ENCODE results near the gene RCSD1.

RCSD1 gene

DNA sequence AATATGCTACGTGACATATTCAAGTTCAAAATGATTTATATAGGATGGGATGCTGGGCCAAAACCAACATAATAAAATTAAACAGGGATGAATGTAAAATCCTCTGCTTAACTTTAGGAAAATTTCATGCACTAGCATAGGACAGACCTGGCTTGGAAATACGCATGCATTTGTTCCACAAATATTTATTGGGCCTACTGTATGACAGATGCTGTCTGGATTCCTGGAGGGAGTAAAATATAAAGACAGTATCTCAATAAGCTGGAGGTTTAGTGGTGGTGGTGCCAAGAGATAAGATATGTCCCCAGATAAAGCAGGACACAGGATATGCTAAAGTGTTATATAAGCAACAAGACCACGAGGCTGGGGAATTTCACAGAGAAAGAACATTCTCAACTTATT lies 15.1 kb downstream of the RCSD1 start:
- Histone ChIP-seq H3K9me3 (ENCODE audit: control insufficient read depth, low read length) (no peaks in the 10 kb centered on the region), H3K4me1 (ENCODE audit: control insufficient read depth, insufficient read depth, low read length) (peaks cover 5% of the 10 kb centered on the region), H3K27me3 (replicated peaks; ENCODE audit: control insufficient read depth, insufficient read depth, low read length) (peaks cover 8% of the 10 kb centered on the region), H3K4me3 (ENCODE audit: low read length) (no peak overlapping the region), H3K9ac (ENCODE audit: low read length) (no peak overlapping the region), H3K36me3 (ENCODE audit: control insufficient read depth, insufficient read depth, low read length, severe bottlenecking) (no peaks in the 10 kb centered on the region)
- DNase-seq (ENCODE audit: low read depth), result no peak

DNA sequence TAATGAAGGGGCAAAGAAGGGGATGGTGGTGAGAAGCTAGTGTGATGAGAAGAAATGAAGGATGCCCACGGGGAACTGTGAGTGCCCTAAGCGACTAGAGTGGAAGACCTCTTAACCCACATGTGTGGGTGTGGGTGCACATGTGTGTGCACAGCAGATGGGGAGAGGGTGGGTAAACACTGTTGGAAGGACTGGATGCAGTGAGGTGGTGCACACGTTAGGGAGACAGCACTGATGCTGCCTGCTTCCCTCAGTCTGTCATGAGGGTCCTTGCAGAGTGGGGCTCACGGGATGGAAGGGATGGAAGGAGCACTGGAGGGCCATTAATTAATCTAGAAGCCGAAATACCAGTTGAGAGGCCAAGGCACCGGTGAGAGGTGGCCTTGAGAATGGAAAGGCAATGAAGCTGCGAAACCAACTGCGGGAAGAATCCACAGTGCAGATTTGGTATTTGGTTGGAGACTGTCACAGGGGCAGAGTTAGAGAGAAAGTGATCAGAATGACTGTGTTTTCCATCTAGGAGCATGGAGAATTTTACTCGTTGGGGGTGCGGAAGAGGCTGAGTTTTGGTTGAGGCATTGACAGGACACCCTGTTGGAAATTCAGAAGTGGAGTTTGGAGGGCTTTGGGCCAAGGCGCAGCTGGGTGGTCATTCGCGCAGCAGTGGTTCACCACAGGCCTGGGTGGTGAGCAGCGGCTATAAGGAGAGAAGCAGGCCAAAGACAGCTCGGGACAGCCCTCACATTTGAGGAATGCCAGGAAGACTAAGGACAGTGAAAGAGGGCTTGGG lies 15.8 kb downstream of the RCSD1 start:
- H3K9me3 ChIP-seq (ENCODE audit: control insufficient read depth, low read length), result no peaks in the 10 kb centered on the region
- H3K27me3 ChIP-seq (replicated peaks; ENCODE audit: control insufficient read depth, insufficient read depth, low read length), result peaks cover 8% of the 10 kb centered on the region
- no peak overlapping the region for H3K4me3 ChIP-seq (ENCODE audit: low read length)
- H3K4me1 ChIP-seq (ENCODE audit: control insufficient read depth, insufficient read depth, low read length), result peaks cover 5% of the 10 kb centered on the region
- no peaks in the 10 kb centered on the region for H3K36me3 ChIP-seq (ENCODE audit: control insufficient read depth, insufficient read depth, low read length, severe bottlenecking)
- DNase-seq (ENCODE audit: low read depth), result no peak
- no peak overlapping the region for H3K9ac ChIP-seq (ENCODE audit: low read length)

DNA sequence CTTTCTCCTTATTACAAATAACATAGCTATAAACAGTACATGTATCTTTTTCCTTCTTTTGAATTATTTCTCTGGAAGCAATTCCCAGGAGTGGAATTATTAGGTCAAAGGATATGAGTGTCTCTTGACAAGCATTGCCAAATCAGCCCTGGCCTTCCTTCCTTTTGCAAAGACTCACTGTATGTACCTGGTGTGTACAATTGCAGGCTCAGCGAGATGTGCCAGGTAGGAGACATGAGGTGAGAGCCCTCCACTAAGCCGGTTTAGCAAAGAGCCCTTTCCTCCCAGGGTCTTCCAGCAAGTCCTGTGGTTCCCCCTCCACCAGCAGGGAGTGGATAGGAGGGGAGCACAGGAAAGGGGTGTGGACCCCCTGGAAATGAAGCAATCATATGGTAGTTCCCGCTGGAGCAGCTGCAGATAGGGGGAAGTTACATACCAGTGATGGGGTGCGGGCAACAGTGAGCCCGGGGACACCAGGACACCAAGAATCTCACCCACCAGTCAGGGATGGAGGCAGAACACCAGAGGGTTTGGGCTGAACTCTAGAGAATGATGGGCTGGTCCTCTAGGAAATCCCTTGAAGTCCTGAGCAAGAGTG lies 18.3 kb downstream of the RCSD1 start:
- no peak for DNase-seq (ENCODE audit: low read depth)
- no peak overlapping the region for H3K4me3 ChIP-seq (ENCODE audit: low read length)
- no peaks in the 10 kb centered on the region for H3K27me3 ChIP-seq (replicated peaks; ENCODE audit: control insufficient read depth, insufficient read depth, low read length)
- H3K4me1 ChIP-seq (ENCODE audit: control insufficient read depth, insufficient read depth, low read length), result peaks cover 5% of the 10 kb centered on the region
- H3K9me3 ChIP-seq (ENCODE audit: control insufficient read depth, low read length), result no peaks in the 10 kb centered on the region
- no peaks in the 10 kb centered on the region for H3K36me3 ChIP-seq (ENCODE audit: control insufficient read depth, insufficient read depth, low read length, severe bottlenecking)
- no peak overlapping the region for H3K9ac ChIP-seq (ENCODE audit: low read length)

DNA sequence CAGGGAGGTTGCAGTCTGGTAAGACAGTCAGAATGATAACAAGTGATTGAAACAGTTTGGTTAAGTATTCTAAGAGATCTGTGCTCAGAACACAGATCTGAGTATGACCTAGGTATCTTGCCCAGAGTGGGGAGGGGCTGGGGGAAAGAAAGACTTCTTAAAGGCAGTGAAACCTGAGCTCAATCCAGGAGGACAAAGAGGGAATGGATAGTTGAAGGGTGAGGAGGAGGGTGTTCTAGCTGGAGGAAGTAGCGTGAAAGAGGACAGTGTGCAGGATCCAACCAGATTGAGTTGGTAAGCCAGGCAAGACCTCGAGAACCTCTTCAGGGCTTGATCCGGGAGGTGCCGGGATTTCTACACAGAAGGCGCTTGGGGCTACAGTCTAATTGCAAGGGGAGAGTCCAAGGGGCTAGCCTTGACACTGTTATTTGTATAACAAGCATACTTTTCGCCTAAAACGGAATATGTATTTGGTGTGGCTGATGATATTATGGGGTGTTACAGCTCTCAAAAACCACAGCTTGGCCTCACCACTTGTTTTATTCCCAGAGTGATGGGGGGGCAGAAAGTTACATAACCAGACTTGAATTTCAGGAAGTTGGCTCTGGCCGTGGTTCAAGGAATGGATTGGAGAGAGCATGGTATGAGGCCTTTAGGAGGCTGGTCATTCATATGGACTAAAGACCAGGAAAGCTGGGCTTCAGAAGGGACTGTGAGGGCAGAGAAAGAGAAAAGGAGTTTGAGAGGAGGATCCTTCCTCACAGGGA lies 19.1 kb downstream of the RCSD1 start:
- DNase-seq (ENCODE audit: low read depth), result no peak
- Histone ChIP-seq H3K9ac (ENCODE audit: low read length) (no peak overlapping the region), H3K36me3 (ENCODE audit: control insufficient read depth, insufficient read depth, low read length, severe bottlenecking) (no peaks in the 10 kb centered on the region), H3K27me3 (replicated peaks; ENCODE audit: control insufficient read depth, insufficient read depth, low read length) (no peaks in the 10 kb centered on the region), H3K4me1 (ENCODE audit: control insufficient read depth, insufficient read depth, low read length) (peaks cover 5% of the 10 kb centered on the region), H3K4me3 (ENCODE audit: low read length) (no peak overlapping the region), H3K9me3 (ENCODE audit: control insufficient read depth, low read length) (no peaks in the 10 kb centered on the region)

- Histone ChIP-seq H3K4me3 (ENCODE audit: low read length) (no peak overlapping the region), H3K27me3 (replicated peaks; ENCODE audit: control insufficient read depth, insufficient read depth, low read length) (no peaks in the 10 kb centered on the region), H3K4me1 (ENCODE audit: control insufficient read depth, insufficient read depth, low read length) (peaks cover 5% of the 10 kb centered on the region), H3K9ac (ENCODE audit: low read length) (no peak overlapping the region), H3K9me3 (ENCODE audit: control insufficient read depth, low read length) (no peaks in the 10 kb centered on the region), H3K36me3 (ENCODE audit: control insufficient read depth, insufficient read depth, low read length, severe bottlenecking) (no peaks in the 10 kb centered on the region)
- no peak for DNase-seq (ENCODE audit: low read depth)
These were observed 20.5 kb downstream of the RCSD1 start for GRCh38 chr1:167650269-167651160.

DNA sequence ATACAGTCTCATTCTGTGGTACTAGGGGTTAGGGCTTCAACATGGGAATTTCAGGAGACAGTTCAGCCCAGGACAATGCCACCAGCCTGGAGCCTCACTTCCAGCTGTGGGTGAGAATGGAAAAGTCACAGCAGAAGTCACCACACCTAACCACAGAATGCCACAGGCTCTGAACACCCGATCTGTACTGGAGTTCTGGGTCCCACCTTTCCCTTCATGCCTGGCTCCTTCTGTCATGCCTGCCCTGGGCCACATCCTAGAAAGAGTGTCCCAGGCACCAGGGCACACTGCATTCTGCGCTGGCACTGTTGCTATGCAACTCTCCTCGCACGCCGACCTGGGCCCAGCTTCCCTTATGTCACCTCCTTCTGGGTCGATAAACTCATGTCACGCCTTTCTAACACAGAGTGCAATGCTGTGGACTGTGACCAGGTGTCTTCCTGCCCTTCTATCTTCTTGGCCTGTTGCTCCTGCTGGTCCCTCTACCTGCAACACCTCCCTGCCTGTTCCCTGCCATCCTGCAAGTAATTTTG lies 21.2 kb downstream of the RCSD1 start:
- Histone ChIP-seq H3K4me1 (ENCODE audit: control insufficient read depth, insufficient read depth, low read length) (peaks cover 5% of the 10 kb centered on the region), H3K9me3 (ENCODE audit: control insufficient read depth, low read length) (no peaks in the 10 kb centered on the region), H3K36me3 (ENCODE audit: control insufficient read depth, insufficient read depth, low read length, severe bottlenecking) (no peaks in the 10 kb centered on the region), H3K27me3 (replicated peaks; ENCODE audit: control insufficient read depth, insufficient read depth, low read length) (no peaks in the 10 kb centered on the region), H3K9ac (ENCODE audit: low read length) (no peak overlapping the region), H3K4me3 (ENCODE audit: low read length) (no peak overlapping the region)
- DNase-seq (ENCODE audit: low read depth), result no peak

DNA sequence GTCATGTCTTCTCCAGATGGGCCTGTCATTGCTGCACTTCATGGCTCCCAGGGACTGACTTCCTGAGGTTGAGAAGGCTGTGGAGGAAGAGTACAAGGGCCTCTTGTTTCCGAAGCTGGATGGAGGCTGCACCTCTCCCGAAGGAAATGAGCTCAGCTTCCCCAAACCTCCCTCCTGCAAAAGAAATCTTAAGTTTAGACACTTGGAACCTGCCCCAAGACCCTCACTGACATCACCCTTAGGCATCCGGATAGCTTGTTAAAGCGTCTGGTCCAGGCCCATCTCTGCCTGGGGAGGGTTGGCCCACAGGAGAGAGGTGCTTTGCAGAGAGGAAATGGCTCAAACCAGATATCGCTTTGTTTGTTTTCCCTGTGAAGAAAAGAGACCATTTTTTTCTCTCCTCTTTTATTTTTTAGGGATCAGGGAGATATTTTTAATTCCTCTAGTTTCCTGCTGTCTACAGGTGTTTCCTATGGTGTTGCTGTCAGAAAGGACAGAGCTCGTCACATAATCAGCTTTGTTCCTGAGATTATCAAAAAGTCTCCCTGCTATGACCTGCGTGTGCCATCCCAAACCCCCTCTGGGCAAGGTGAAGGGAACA lies 25.0 kb downstream of the RCSD1 start:
- DNase-seq (ENCODE audit: low read depth), result no peak

DNA sequence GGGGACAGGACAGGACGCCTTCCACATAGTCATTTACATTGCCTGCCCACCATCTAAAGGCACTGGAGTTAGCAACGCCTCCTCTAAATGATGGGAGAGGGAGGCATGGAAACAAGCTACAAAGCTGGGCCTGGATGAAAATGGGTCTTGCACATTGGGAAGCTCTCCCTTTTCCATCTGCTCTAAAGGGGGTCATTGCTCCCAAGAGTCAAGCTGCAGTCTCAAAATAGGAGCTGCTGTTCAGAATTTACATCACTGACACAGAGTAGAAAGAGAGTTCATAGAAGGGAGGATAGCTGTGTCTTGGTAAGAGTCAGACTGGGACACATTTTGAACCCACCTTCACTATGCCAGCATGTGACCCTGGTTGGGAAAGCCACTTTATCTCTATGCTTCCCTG lies 26.6 kb downstream of the RCSD1 start:
- Histone ChIP-seq H3K27me3 (replicated peaks; ENCODE audit: control insufficient read depth, insufficient read depth, low read length) (no peaks in the 10 kb centered on the region), H3K9me3 (ENCODE audit: control insufficient read depth, low read length) (no peaks in the 10 kb centered on the region), H3K4me1 (ENCODE audit: control insufficient read depth, insufficient read depth, low read length) (peaks cover under 1% of the 10 kb centered on the region), H3K36me3 (ENCODE audit: control insufficient read depth, insufficient read depth, low read length, severe bottlenecking) (no peaks in the 10 kb centered on the region), H3K9ac (ENCODE audit: low read length) (no peak overlapping the region), H3K4me3 (ENCODE audit: low read length) (no peak overlapping the region)
- no peak for DNase-seq (ENCODE audit: low read depth)

More for the DNA sequence above, 25.0 kb downstream of the RCSD1 start:
- Histone ChIP-seq H3K36me3 (ENCODE audit: control insufficient read depth, insufficient read depth, low read length, severe bottlenecking) (no peaks in the 10 kb centered on the region), H3K9me3 (ENCODE audit: control insufficient read depth, low read length) (no peaks in the 10 kb centered on the region), H3K4me3 (ENCODE audit: low read length) (no peak overlapping the region), H3K4me1 (ENCODE audit: control insufficient read depth, insufficient read depth, low read length) (no peaks in the 10 kb centered on the region), H3K9ac (ENCODE audit: low read length) (no peak overlapping the region), H3K27me3 (replicated peaks; ENCODE audit: control insufficient read depth, insufficient read depth, low read length) (no peaks in the 10 kb centered on the region)

GRCh38 chr1:167658574-167659328 lies 28.7 kb downstream of the RCSD1 start:
- Histone ChIP-seq H3K9me3 (ENCODE audit: control insufficient read depth, low read length) (no peaks in the 10 kb centered on the region), H3K9ac (ENCODE audit: low read length) (no peak overlapping the region), H3K27me3 (replicated peaks; ENCODE audit: control insufficient read depth, insufficient read depth, low read length) (no peaks in the 10 kb centered on the region), H3K4me3 (ENCODE audit: low read length) (no peak overlapping the region), H3K36me3 (ENCODE audit: control insufficient read depth, insufficient read depth, low read length, severe bottlenecking) (no peaks in the 10 kb centered on the region), H3K4me1 (ENCODE audit: control insufficient read depth, insufficient read depth, low read length) (peaks cover 20% of the 10 kb centered on the region)
- DNase-seq (ENCODE audit: low read depth), result no peak

GRCh38 chr1:167659450-167659849 lies 29.4 kb downstream of the RCSD1 start:
- Histone ChIP-seq H3K36me3 (ENCODE audit: control insufficient read depth, insufficient read depth, low read length, severe bottlenecking) (no peaks in the 10 kb centered on the region), H3K4me1 (ENCODE audit: control insufficient read depth, insufficient read depth, low read length) (peaks cover 20% of the 10 kb centered on the region)
- no peak for DNase-seq (ENCODE audit: low read depth)

More at GRCh38 chr1:167659450-167659849, 29.4 kb downstream of the RCSD1 start:
- H3K9me3 ChIP-seq (ENCODE audit: control insufficient read depth, low read length), result no peaks in the 10 kb centered on the region
- H3K9ac ChIP-seq (ENCODE audit: low read length), result no peak overlapping the region
- no peaks in the 10 kb centered on the region for H3K27me3 ChIP-seq (replicated peaks; ENCODE audit: control insufficient read depth, insufficient read depth, low read length)
- H3K4me3 ChIP-seq (ENCODE audit: low read length), result no peak overlapping the region
